Measurements from ENCODE around the gene BBS9. TPM values are rescaled to one million over a fixed set of nuclear protein-coding genes. Genes with fewer than 3 reads are reported as not detected.
"Not testable (repeated sequence)": the region's sequence is repeated elsewhere in the genome, so short reads cannot be mapped to it uniquely, and the experiment has no call there.

The BBS9 gene
- total RNA-seq, 2 experiments from 2014 or later: 7.0 to 7.4 TPM

DNA sequence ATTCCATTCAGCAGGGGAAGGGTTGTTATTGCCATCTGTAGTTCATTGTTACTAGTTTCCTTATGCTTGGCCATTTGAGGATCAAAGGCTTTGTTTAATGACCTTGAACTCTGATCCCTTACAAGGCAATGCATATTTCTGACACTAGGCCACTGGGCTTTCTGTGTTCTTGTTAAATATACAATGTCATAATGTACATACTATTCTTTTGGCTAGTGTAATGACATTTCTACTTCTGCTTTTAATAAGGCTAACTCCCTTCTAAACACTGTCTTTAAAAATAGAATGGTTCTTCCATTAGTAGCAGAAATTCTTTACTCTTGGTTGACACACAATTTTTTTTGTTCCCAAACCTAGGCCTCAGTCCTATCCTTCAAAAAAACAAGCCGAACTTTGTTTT lies 86.6 kb downstream of the BBS9 start:
- CTCF ChIA-PET: no interaction called here
- H3K27ac Mint-ChIP-seq: no peak overlapping the region
- no peaks in the 10 kb centered on the region for H3K27me3 Mint-ChIP-seq (ENCODE audit: low read depth)
- H3K4me1 Mint-ChIP-seq (ENCODE audit: low read depth): no peaks in the 10 kb centered on the region
- peaks cover 34% of the 10 kb centered on the region for H3K36me3 Mint-ChIP-seq (ENCODE audit: low read depth)
- peaks cover 20% of the 10 kb centered on the region for H3K9me3 Mint-ChIP-seq
- no peak for DNase-seq
- no peak overlapping the region for H3K4me3 Mint-ChIP-seq
- intact Hi-C loops (cut with micrococcal nuclease): no loop called here

DNA sequence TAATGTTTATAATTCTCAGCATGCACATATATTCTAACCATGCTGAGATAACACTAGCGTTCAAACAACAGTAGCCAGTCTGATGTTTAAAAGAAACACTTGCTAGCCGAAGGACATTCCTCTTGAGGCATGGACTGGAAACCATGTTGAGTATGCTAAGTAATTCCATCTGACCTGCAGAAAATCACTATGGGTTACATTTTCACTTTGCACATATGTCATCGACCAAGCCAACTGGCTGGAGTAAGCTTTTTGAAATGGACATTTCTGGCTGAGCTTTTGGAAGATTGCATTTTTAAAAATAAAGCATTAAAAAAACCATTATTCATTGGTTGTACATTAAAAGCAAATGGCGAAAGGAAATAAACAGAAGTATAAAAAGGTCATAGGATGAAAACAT lies 88.2 kb downstream of the BBS9 start:
- Mint-ChIP-seq H3K4me1 (ENCODE audit: low read depth) (no peaks in the 10 kb centered on the region), H3K9me3 (peaks cover 5% of the 10 kb centered on the region), H3K27ac (no peak overlapping the region), H3K27me3 (ENCODE audit: low read depth) (no peaks in the 10 kb centered on the region), H3K36me3 (ENCODE audit: low read depth) (peaks cover 19% of the 10 kb centered on the region), H3K4me3 (no peak overlapping the region)
- CTCF ChIA-PET: no interaction called here
- intact Hi-C loops (cut with micrococcal nuclease): no loop called here
- no peak for DNase-seq

DNA sequence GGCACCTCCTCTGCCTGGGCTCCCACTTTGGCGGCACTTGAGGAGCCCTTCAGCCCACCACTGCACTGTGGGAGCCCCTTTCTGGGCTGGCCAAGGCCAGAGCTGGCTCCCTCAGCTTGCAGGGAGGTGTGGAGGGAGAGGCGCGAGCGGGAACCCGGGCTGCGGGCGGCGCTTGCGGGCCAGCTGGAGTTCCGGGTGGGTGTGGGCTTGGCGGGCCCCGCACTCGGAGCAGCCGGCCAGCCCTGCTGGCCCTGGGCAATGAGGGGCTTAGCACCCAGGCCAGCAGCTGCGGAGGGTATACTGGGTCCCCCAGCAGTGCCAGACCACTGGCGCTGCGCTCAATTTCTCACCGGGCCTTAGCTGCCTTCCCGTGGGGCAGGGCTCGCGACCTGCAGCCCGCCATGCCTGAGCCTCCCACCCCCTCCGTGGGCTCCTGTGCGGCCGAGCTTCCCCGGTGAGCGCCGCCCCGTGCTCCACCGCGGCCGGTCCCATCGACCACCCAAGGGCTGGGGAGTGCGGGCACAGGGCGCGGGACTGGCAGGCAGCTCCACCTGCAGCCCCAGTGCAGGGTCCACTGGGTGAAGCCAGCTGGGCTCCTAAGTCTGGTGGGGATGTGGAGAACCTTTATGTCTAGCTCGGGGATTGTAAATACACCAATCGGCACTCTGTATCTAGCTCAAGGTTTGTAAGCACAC lies 89.6 kb downstream of the BBS9 start:
- H3K27me3 Mint-ChIP-seq (ENCODE audit: low read depth); H3K4me3 Mint-ChIP-seq; DNase-seq; H3K4me1 Mint-ChIP-seq (ENCODE audit: low read depth); H3K27ac Mint-ChIP-seq; intact Hi-C loops (cut with micrococcal nuclease); H3K36me3 Mint-ChIP-seq (ENCODE audit: low read depth); CTCF ChIA-PET; H3K9me3 Mint-ChIP-seq: not testable (repeated sequence)

DNA sequence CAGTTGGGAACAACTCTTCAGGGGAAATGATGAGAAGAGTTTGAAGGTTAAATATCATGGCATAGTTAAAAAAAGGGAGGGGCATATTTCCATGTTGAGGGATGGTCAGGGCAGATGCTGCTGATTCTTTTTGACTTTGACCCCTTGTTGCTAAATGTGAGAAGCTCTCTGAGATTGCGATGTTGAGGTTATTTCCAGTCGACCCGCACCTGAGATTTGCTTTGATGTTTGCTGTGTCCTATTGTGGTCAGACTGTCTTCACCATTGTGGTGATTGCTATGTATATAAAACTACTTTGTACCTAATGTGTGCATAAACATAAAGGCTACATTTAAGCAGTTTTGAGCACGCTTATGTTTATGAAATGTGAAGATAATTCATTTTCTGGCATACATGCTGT lies 90.9 kb downstream of the BBS9 start:
- Mint-ChIP-seq H3K4me3 (no peak overlapping the region), H3K36me3 (ENCODE audit: low read depth) (peaks cover 4% of the 10 kb centered on the region), H3K9me3 (peaks cover 2% of the 10 kb centered on the region), H3K27ac (no peak overlapping the region), H3K27me3 (ENCODE audit: low read depth) (no peaks in the 10 kb centered on the region), H3K4me1 (ENCODE audit: low read depth) (no peaks in the 10 kb centered on the region)
- CTCF ChIA-PET: no interaction called here
- DNase-seq: no peak
- intact Hi-C loops (cut with micrococcal nuclease): no loop called here

DNA sequence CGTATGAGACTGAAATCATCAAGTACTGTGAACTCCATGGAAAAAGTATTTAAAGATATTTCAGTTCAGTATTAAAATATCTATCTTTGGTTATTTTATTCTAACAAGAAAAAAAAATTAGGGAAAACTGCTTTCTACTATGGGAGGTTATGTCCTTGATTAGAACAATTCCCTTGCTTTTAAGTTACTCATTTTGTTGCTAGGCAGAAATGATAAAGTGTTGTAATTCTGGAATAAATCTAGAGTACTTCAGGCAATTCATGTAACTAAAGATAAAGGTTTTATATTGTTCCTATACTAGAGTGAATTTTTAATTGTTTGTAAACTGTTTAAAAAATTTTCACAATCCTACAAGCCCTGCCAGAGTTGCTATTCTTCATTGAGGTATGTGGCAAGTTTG lies 92.0 kb downstream of the BBS9 start:
- peaks cover 2% of the 10 kb centered on the region for H3K36me3 Mint-ChIP-seq (ENCODE audit: low read depth)
- no peak for DNase-seq
- CTCF ChIA-PET: no interaction called here
- intact Hi-C loops (cut with micrococcal nuclease): no loop called here
- no peaks in the 10 kb centered on the region for H3K4me1 Mint-ChIP-seq (ENCODE audit: low read depth)
- no peaks in the 10 kb centered on the region for H3K27me3 Mint-ChIP-seq (ENCODE audit: low read depth)
- H3K4me3 Mint-ChIP-seq: no peak overlapping the region
- peaks cover 2% of the 10 kb centered on the region for H3K9me3 Mint-ChIP-seq
- H3K27ac Mint-ChIP-seq: no peak overlapping the region

DNA sequence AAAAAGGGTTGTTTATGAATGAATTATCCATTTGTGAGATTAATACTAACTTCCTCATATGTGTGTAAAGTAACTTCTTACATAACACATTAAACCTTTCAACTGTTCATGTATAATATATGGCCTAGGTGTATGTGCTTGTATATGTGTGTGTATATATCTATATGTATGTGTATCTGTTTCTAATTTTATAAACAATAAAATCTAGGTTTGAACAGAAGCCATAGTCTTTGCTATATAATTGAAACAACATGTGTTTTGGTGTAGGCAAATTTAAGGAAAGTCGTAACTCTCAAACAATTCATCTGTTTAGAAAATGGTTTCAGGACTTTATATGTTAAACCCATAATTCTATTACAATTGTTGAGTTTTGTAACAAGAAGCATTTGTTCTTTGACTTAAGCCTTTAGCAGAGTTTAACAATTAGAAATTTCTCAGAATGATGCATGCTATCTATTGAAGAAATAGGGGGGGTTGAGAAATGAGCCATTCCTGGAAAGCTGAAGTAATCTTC lies 103.3 kb downstream of the BBS9 start:
- no peak overlapping the region for H3K4me3 Mint-ChIP-seq
- DNase-seq: no peak
- H3K27ac Mint-ChIP-seq: no peak overlapping the region
- H3K4me1 Mint-ChIP-seq (ENCODE audit: low read depth): no peaks in the 10 kb centered on the region
- intact Hi-C loops (cut with micrococcal nuclease): no loop called here
- CTCF ChIA-PET: no interaction called here
- H3K27me3 Mint-ChIP-seq (ENCODE audit: low read depth): no peaks in the 10 kb centered on the region
- H3K9me3 Mint-ChIP-seq: no peaks in the 10 kb centered on the region
- H3K36me3 Mint-ChIP-seq (ENCODE audit: low read depth): no peaks in the 10 kb centered on the region

DNA sequence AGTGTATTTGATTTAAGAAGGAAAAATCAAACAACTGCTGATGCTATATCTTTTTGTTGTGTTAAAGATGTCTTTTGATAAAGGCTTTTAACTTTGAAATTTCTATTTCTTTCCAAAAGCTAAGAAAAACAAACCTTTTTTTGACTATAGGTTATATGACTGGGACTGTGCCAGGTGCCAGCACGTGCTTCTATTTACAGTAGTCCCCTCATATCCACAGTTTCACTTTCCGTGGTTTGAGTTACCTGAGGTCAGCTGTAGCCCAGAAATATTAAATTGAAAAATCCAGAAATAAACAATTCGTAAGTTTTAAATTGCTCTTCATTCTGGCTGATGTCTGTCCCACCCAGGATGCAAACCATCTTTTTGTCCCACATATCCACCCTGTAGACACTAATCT lies 104.3 kb downstream of the BBS9 start:
- no peaks in the 10 kb centered on the region for H3K4me1 Mint-ChIP-seq (ENCODE audit: low read depth)

DNA sequence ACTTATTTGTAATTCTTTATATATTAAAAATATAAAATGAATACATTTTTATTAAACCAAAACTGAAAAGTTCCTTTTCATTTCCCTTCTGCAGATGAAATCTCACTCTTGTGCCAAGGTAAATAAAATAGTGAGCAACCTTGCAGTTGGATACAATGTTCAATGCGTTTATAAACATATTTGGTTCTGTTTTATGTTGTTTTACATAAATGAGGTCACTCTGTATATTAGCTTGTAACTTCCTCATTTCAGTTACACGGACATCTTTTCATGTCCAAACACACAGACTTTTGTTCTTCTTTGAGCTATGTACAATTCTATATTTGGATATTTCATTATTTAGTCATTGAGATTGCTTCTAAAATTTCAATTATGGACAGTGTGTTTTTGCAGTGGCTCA lies 107.7 kb downstream of the BBS9 start:
- Mint-ChIP-seq H3K4me1 (ENCODE audit: low read depth) (no peaks in the 10 kb centered on the region), H3K27me3 (ENCODE audit: low read depth) (no peaks in the 10 kb centered on the region), H3K4me3 (no peak overlapping the region), H3K36me3 (ENCODE audit: low read depth) (no peaks in the 10 kb centered on the region), H3K27ac (no peak overlapping the region), H3K9me3 (no peaks in the 10 kb centered on the region)
- intact Hi-C loops (cut with micrococcal nuclease): no loop called here
- CTCF ChIA-PET: no interaction called here
- DNase-seq: no peak

More for the DNA sequence above, 104.3 kb downstream of the BBS9 start:
- Mint-ChIP-seq H3K9me3 (no peaks in the 10 kb centered on the region), H3K27ac (no peak overlapping the region), H3K27me3 (ENCODE audit: low read depth) (no peaks in the 10 kb centered on the region), H3K4me3 (no peak overlapping the region), H3K36me3 (ENCODE audit: low read depth) (no peaks in the 10 kb centered on the region)
- DNase-seq: no peak
- CTCF ChIA-PET: no interaction called here
- intact Hi-C loops (cut with micrococcal nuclease): no loop called here

DNA sequence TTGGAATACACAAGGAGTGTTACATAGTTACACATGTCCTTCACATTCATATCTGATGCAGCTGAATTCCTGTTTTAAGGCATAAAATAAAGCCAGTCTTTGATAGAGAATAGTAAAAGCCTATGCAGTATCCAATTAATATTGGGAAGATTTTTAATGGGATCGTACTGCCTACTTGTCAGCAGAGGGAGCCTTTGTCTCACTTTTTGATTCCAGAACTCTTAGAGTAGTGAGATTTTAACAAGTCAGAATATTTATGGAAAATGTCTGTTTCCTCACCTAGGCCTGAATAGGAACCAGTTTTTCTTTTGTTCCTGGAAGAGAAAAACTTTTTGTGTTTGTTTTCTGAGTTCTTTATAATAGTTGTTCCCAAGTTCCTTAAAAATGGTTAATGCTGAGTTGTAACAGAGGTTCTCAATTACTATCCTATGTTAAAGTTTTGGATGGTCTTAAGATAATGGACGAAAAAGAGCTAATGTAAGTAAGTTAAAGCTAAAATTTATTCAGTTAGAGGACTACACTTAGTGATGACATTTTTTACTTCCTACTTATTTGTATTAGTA lies 114.0 kb downstream of the BBS9 start:
- Mint-ChIP-seq H3K4me1 (ENCODE audit: low read depth) (no peaks in the 10 kb centered on the region), H3K27me3 (ENCODE audit: low read depth) (no peaks in the 10 kb centered on the region), H3K9me3 (no peaks in the 10 kb centered on the region), H3K36me3 (ENCODE audit: low read depth) (no peaks in the 10 kb centered on the region), H3K4me3 (no peak overlapping the region), H3K27ac (no peak overlapping the region)
- CTCF ChIA-PET: interaction anchor here (0.6 to 1.5 kb wide), 8 partner anchors 12 to 689 kb away, joined by 3 to 9 read pairs (median 3); no protein-coding TSS in a partner anchor
- no peak for DNase-seq
- intact Hi-C loops (cut with micrococcal nuclease): loop anchor here (1.0 to 5.0 kb wide), 4 partner anchors 179 to 689 kb away; no protein-coding TSS in a partner anchor

DNA sequence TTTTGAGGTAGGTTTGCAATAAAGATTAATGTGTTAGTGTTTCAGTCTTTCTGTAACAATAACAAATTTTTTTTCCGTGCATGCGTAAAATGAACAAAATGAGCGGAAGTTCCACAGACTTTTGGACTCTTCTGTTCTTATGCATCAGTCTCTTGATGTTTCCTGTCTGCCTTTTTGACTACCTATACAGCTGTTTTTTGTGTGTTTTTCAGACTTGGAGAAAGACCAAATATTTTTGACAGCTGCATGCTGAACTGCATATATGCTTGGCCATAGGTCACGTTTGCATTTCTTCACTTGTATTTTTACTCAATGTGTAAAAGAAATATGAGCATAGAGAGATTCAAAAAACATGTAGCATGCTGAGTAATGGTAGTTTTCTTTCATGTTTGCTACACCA lies 119.3 kb downstream of the BBS9 start:
- H3K4me3 Mint-ChIP-seq: no peak overlapping the region
- CTCF ChIA-PET: interaction anchor here (0.6 to 0.7 kb wide), 2 partner anchors 20 to 59 kb away, joined by 3 to 4 read pairs; no protein-coding TSS in a partner anchor
- no peak for DNase-seq
- no peaks in the 10 kb centered on the region for H3K4me1 Mint-ChIP-seq (ENCODE audit: low read depth)
- peaks cover 3% of the 10 kb centered on the region for H3K9me3 Mint-ChIP-seq
- peaks cover 12% of the 10 kb centered on the region for H3K36me3 Mint-ChIP-seq (ENCODE audit: low read depth)
- intact Hi-C loops (cut with micrococcal nuclease): no loop called here
- no peak overlapping the region for H3K27ac Mint-ChIP-seq
- H3K27me3 Mint-ChIP-seq (ENCODE audit: low read depth): no peaks in the 10 kb centered on the region

DNA sequence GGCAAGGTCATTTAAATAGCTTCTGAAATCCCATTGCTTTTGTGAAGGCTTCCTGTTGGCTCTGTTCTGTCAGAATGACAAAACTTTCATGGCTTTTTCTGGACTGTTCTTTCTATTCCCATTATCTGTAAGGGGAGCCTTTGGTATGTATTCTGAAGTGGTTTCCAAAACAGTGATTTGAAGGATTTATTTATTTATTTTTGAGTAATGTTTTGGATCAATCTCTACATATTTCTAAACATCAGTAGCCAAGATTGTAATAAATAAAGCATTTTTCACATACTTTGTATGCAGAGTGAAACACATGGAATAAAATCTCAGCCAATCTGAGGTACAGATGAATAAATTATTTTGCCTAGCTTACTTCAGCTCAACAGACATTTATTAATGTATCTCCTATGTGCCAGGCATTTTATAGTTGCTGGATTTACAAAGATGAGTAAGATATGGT lies 121.1 kb downstream of the BBS9 start:
- H3K27ac Mint-ChIP-seq: no peak overlapping the region
- CTCF ChIA-PET: no interaction called here
- intact Hi-C loops (cut with micrococcal nuclease): no loop called here
- H3K36me3 Mint-ChIP-seq (ENCODE audit: low read depth): peaks cover 12% of the 10 kb centered on the region
- DNase-seq: no peak
- H3K27me3 Mint-ChIP-seq (ENCODE audit: low read depth): no peaks in the 10 kb centered on the region
- H3K4me1 Mint-ChIP-seq (ENCODE audit: low read depth): no peaks in the 10 kb centered on the region
- H3K4me3 Mint-ChIP-seq: no peak overlapping the region
- H3K9me3 Mint-ChIP-seq: peaks cover 3% of the 10 kb centered on the region

DNA sequence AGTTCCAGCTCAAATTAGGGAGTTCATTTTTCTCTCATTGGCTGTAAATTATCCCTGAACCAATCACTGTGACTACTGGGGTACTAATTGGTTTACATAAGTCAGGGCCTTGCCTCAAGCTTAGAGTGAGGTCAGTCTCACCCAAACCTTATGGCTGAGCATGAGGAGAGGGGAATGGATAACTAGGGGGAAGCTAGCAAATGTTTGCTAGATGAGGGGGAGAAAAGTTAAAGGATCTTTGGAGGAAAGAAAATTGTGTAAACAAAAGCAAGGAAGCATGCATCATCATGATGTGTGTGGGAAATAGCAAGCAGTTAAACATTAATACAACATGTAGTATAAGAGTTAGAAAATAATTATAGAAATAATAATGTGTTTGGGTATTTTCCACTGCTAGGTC lies 121.9 kb downstream of the BBS9 start:
- Mint-ChIP-seq H3K27ac (no peak overlapping the region), H3K4me3 (no peak overlapping the region)
- CTCF ChIA-PET: no interaction called here

DNA sequence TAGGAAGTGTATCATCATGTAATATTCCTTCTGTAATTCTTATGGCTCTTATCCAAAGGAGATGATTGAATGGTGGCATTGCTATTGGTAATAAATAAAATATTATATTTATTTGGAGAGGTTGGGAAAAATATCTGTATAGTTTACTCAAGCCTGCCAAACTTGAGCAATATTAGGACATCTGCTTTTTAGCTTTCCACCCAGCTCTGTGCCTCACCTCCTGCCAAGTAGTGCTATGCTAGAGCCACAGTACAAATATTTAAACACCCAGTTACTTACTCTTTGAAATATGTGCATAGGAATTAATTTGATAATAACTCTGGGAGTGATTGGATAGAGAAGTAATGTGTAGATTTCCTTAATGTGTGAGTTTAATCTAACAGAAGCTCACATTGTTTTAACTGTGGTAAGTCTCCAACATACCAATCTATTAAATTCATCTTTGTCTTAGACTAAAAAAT lies 129.2 kb downstream of the BBS9 start:
- H3K27me3 Mint-ChIP-seq (ENCODE audit: low read depth): no peaks in the 10 kb centered on the region
- H3K4me1 Mint-ChIP-seq (ENCODE audit: low read depth): no peaks in the 10 kb centered on the region
- H3K9me3 Mint-ChIP-seq: no peaks in the 10 kb centered on the region
- DNase-seq: no peak
- intact Hi-C loops (cut with micrococcal nuclease): no loop called here
- CTCF ChIA-PET: no interaction called here
- H3K4me3 Mint-ChIP-seq: no peak overlapping the region
- H3K27ac Mint-ChIP-seq: no peak overlapping the region
- peaks cover 2% of the 10 kb centered on the region for H3K36me3 Mint-ChIP-seq (ENCODE audit: low read depth)

More for the DNA sequence above, 121.9 kb downstream of the BBS9 start:
- no peaks in the 10 kb centered on the region for H3K27me3 Mint-ChIP-seq (ENCODE audit: low read depth)
- peaks cover 3% of the 10 kb centered on the region for H3K9me3 Mint-ChIP-seq
- H3K36me3 Mint-ChIP-seq (ENCODE audit: low read depth): peaks cover 12% of the 10 kb centered on the region
- DNase-seq: no peak
- intact Hi-C loops (cut with micrococcal nuclease): no loop called here
- no peaks in the 10 kb centered on the region for H3K4me1 Mint-ChIP-seq (ENCODE audit: low read depth)
